IMR-90 (cell line): Measurements from ENCODE around the gene ITGB2. TPM values are rescaled to one million over a fixed set of nuclear protein-coding genes. Genes with fewer than 3 reads are reported as not detected.

Experiments used
- ATAC-seq: fragments of 200-7000 bp; cut with Tn5 transposase; 2 replicates; pipeline ENCODE4 v1.9.1; 2020; ENCODE audit warnings: low read depth, mild to moderate bottlenecking, moderate library complexity
- BruUV-seq: library from RNA; stranded (reverse); fragments of 400-500 nt; replicated peaks from 2 replicates; lab custom pipeline; 2021; lab: Mats Ljungman, UMichigan
- CTCF ChIA-PET: fragments of 300-600 bp; formaldehyde crosslinking; extraction: SDS; loops from one replicate; lab custom pipeline; 2021; ENCODE audit warnings: antibody characterized with exemption; lab: Yijun Ruan, JAX
- POLR2A ChIA-PET: fragments of 300-600 bp; sonication (Branson Sonifier 250); formaldehyde crosslinking; loops from one replicate; lab custom pipeline; 2022; ENCODE audit warnings: antibody characterized with exemption; ENCODE audit not compliant: unreplicated experiment; lab: Charles Lee
- DNase-seq: peaks from one replicate; pipeline ENCODE4 v3.0.0; 2013
- H2AFZ ChIP-seq: replicated peaks from 2 replicates; pipeline ENCODE3; 2013; ENCODE audit warnings: low read length, mild to moderate bottlenecking; ENCODE audit not compliant: poor library complexity
- H2AK5ac ChIP-seq: 2 replicates; pipeline ENCODE4 v1.6.1; 2013; ENCODE audit warnings: low read depth, low read length, inconsistent platforms
- H2AK9ac ChIP-seq: replicated peaks from 2 replicates; pipeline ENCODE3; 2013; ENCODE audit warnings: mild to moderate bottlenecking, low read depth, low read length, moderate library complexity; ENCODE audit not compliant: poor library complexity
- H2BK120ac ChIP-seq: 2 replicates; pipeline ENCODE4 v1.6.1; 2013; ENCODE audit warnings: low read depth, low read length, inconsistent platforms
- H2BK15ac ChIP-seq: 3 replicates; pipeline ENCODE4 v1.6.1; 2013; ENCODE audit warnings: low read depth, low read length, inconsistent platforms
- H2BK20ac ChIP-seq: 2 replicates; pipeline ENCODE4 v1.6.1; 2013; ENCODE audit warnings: low read depth, mild to moderate bottlenecking, inconsistent platforms, low read length, moderate library complexity
- H2BK5ac ChIP-seq: 2 replicates; pipeline ENCODE4 v1.6.1; 2013; ENCODE audit warnings: mild to moderate bottlenecking, low read depth, low read length, inconsistent platforms; ENCODE audit not compliant: poor library complexity, severe bottlenecking
- H3K14ac ChIP-seq: replicated peaks from 2 replicates; pipeline ENCODE4 v1.6.1; 2013; ENCODE audit warnings: low read depth, low read length, inconsistent platforms
- H3K18ac ChIP-seq: 2 replicates; pipeline ENCODE4 v1.6.1; 2013; ENCODE audit warnings: low read depth, low read length, control low read depth
- H3K23ac ChIP-seq: 2 replicates; pipeline ENCODE4 v1.6.1; 2013; ENCODE audit warnings: low read depth, low read length, inconsistent platforms
- H3K27ac ChIP-seq: 2 replicates; pipeline ENCODE4 v1.5.1; 2013; ENCODE audit warnings: mild to moderate bottlenecking, control low read depth, low read length; ENCODE audit not compliant: insufficient read depth
- H3K27me3 ChIP-seq: 2 replicates; pipeline ENCODE4 v1.6.1; 2013; ENCODE audit warnings: low read length; ENCODE audit not compliant: control insufficient read depth, insufficient read depth
- H3K36me3 ChIP-seq: 2 replicates; pipeline ENCODE4 v1.6.1; 2013; ENCODE audit warnings: low read length, mixed read lengths; ENCODE audit not compliant: control insufficient read depth, insufficient read depth
- H3K4ac ChIP-seq: 2 replicates; pipeline ENCODE4 v1.6.1; 2013; ENCODE audit warnings: low read depth, low read length, inconsistent platforms
- H3K4me1 ChIP-seq: 2 replicates; pipeline ENCODE4 v1.6.1; 2013; ENCODE audit warnings: low read length, mixed read lengths; ENCODE audit not compliant: control insufficient read depth, insufficient read depth
- H3K4me2 ChIP-seq: 2 replicates; pipeline ENCODE4 v1.6.1; 2013; ENCODE audit warnings: low read depth, mild to moderate bottlenecking, control low read depth, low read length, moderate library complexity
- H3K4me3 ChIP-seq: 2 replicates; pipeline ENCODE4 v1.5.1; 2013; ENCODE audit warnings: low read depth, mild to moderate bottlenecking, control low read depth, low read length, moderate library complexity; ENCODE audit not compliant: insufficient read depth
- H3K56ac ChIP-seq: 2 replicates; pipeline ENCODE4 v1.6.1; 2013; ENCODE audit warnings: low read length, inconsistent platforms; ENCODE audit not compliant: insufficient read depth; ENCODE audit errors: extremely low read depth
- H3K79me1 ChIP-seq, 2 experiments: 2 replicates each; pipeline ENCODE4 v1.6.1; 2013; ENCODE audit warnings: low read length in 2 of 2, inconsistent platforms in 1 of 2, low read depth in 1 of 2
- H3K9ac ChIP-seq: 2 replicates; pipeline ENCODE4 v1.6.1; 2013; ENCODE audit warnings: low read depth, low read length, control low read depth
- H3K9me1 ChIP-seq: 2 replicates; pipeline ENCODE4 v1.6.1; 2013; ENCODE audit warnings: low read length, inconsistent platforms; ENCODE audit not compliant: insufficient read depth
- H3K9me3 ChIP-seq: 2 replicates; pipeline ENCODE4 v1.6.1; 2013; ENCODE audit warnings: low read length; ENCODE audit not compliant: control insufficient read depth, insufficient read depth
- H4K20me1 ChIP-seq: 2 replicates; pipeline ENCODE4 v1.6.1; 2013; ENCODE audit warnings: low read length, inconsistent platforms; ENCODE audit not compliant: insufficient read depth
- H4K5ac ChIP-seq: 2 replicates; pipeline ENCODE4 v1.6.1; 2013; ENCODE audit warnings: mild to moderate bottlenecking, low read depth, low read length, control low read depth
- H4K8ac ChIP-seq, 2 experiments: 2 replicates each; pipeline ENCODE4 v1.6.1; 2013; ENCODE audit warnings: low read depth in 2 of 2, low read length in 2 of 2, control low read depth in 1 of 2, inconsistent platforms in 1 of 2
- H4K91ac ChIP-seq: 2 replicates; pipeline ENCODE4 v1.6.1; 2013; ENCODE audit warnings: low read depth, low read length, inconsistent platforms; ENCODE audit not compliant: insufficient read depth
- BHLHE40 ChIP-seq: fragments of 150-350 bp; IDR thresholded peaks from 2 replicates; pipeline ENCODE4 v1.6.1; 2016; ENCODE audit warnings: mild to moderate bottlenecking, low read depth, low read length
- CEBPB ChIP-seq: IDR thresholded peaks from 2 replicates; pipeline ENCODE4 v1.6.1; 2012; ENCODE audit warnings: low read depth, low read length, improper control_type of control experiment
- CHD1 ChIP-seq: IDR thresholded peaks from 2 replicates; pipeline ENCODE4 v1.6.1; 2012; ENCODE audit warnings: low read depth, low read length, improper control_type of control experiment
- CTCF ChIP-seq: conservative IDR thresholded peaks from 2 replicates; pipeline ENCODE4 v1.5.1; 2012; ENCODE audit warnings: mild to moderate bottlenecking, low read depth, low read length, improper control_type of control experiment
- ELK1 ChIP-seq: fragments of 150-350 bp; IDR thresholded peaks from 2 replicates; pipeline ENCODE4 v1.6.1; 2016; ENCODE audit warnings: low read depth, mild to moderate bottlenecking, low read length, moderate library complexity, borderline replicate concordance
- FOS ChIP-seq: fragments of 150-350 bp; IDR thresholded peaks from 2 replicates; pipeline ENCODE4 v1.6.1; 2016; ENCODE audit warnings: low read depth, low read length
- MAZ ChIP-seq: IDR thresholded peaks from 2 replicates; pipeline ENCODE4 v1.6.1; 2012; ENCODE audit warnings: low read depth, mild to moderate bottlenecking, low read length, improper control_type of control experiment, moderate library complexity, borderline replicate concordance
- MXI1 ChIP-seq: IDR thresholded peaks from 2 replicates; pipeline ENCODE4 v1.6.1; 2012; ENCODE audit warnings: low read depth, mild to moderate bottlenecking, low read length, moderate library complexity, borderline replicate concordance
- NFE2L2 ChIP-seq: fragments of 150-350 bp; IDR thresholded peaks from 2 replicates; pipeline ENCODE4 v1.6.1; 2016; ENCODE audit warnings: low read depth, mild to moderate bottlenecking, low read length
- RCOR1 ChIP-seq: IDR thresholded peaks from 2 replicates; pipeline ENCODE4 v1.6.1; 2012; ENCODE audit warnings: mild to moderate bottlenecking, low read length, improper control_type of control experiment; ENCODE audit not compliant: insufficient replicate concordance
- RFX5 ChIP-seq: IDR thresholded peaks from 2 replicates; pipeline ENCODE4 v1.8.0; 2012; ENCODE audit warnings: low read depth, mild to moderate bottlenecking, low read length, moderate library complexity
- SMC3 ChIP-seq: fragments of 150-350 bp; IDR thresholded peaks from 2 replicates; pipeline ENCODE4 v1.6.1; 2016; ENCODE audit warnings: low read depth, mild to moderate bottlenecking, antibody characterized with exemption, low read length, moderate library complexity
- WGBS, 2 experiments: methylation state at CpG; one replicate each; pipeline versions ENCODE4 v1.1.5 to v1.1.7; 2013; ENCODE audit warnings: missing lambda C conversion rate in 2 of 2; ENCODE audit not compliant: insufficient read length in 1 of 2; ENCODE audit errors: extremely low coverage in 2 of 2; 5-methylcytosine and 5-hydroxymethylcytosine counted together
- dilution Hi-C: fragments of 300-500 bp; cut with HindIII; formaldehyde crosslinking; loops from one replicate; pipeline ENCODE4 v1.14.3; 2018; ENCODE audit warnings: low sequenced_read_pairs; ENCODE audit not compliant: unreplicated experiment
- in situ Hi-C: fragments of 300-500 bp; cut with MboI; formaldehyde crosslinking; loops from 3 replicates; pipeline ENCODE4 v1.14.3; 2019; ENCODE audit warnings: low sequenced_read_pairs, inconsistent platforms, mixed read lengths
- intact Hi-C: fragments of 100-400 bp; cut with micrococcal nuclease; formaldehyde crosslinking; loops from 2 replicates; pipeline ENCODE4 v1.10.0; 2022
- polyA plus RNA-seq, 3 experiments: library from polyadenylated mRNA; depleted of rRNA; stranded (reverse); fragments of >200 nt; gene quantifications; 2 replicates each; pipeline ENCODE4 v1.2.3, GENCODE V29; 2012; ENCODE audit warnings: low replicate concordance in 1 of 3
- total RNA-seq: library from RNA; depleted of rRNA; stranded (reverse); fragments of >200 nt; gene quantifications from 2 replicates; pipeline ENCODE4 v1.2.3, GENCODE V29; 2012

Gene ITGB2
- total and polyA plus RNA-seq, 2 of the 4 experiments (the other 2 are of a cell fraction), result 0.14 TPM; not detected in 1

GRCh38 chr21:44950351-44950750 lies 29.7 kb upstream of the ITGB2 start (continued):
- TF ChIP-seq BHLHE40 (no peak), FOS (no peak), MXI1 (no peak), RCOR1 (no peak)

DNA sequence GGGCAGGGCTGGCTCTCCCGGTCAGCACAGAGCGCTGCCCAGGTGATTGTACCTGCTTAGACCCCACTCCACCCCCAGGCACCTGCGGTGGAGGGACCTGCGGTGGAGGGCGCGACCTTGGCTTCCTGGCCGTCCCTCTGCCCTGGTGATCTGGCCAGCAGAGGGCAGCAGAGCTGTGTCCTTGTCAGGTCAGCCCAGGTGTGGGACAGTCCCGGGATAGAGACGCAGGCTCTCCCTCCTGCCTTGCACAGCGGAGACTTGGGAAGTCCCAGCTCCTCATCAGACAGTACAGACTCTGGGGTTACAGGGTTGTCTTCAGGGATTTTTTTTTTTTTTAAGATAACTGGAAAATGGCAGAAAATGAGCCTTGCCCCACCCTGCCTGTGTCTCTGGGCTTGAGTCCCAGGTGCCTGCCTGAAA lies 29.1 kb upstream of the ITGB2 start:
- peaks cover 37% of the 10 kb centered on the region for H4K20me1 ChIP-seq
- TF ChIP-seq MAZ (no peak), ELK1 (no peak), MXI1 (no peak), RCOR1 (no peak), RFX5 (no peak), CTCF (peak; percentile 80), CEBPB (no peak), FOS (no peak), NFE2L2 (no peak), SMC3 (peak; percentile 93), CHD1 (no peak), BHLHE40 (no peak)

More for the DNA sequence above, 29.1 kb upstream of the ITGB2 start:
- intact Hi-C loops, result loop anchor here (1.0 to 2.0 kb wide), 2 partner anchors 179 to 188 kb away; no protein-coding TSS in a partner anchor
- no peak overlapping the region; the same call in 1 of the 2 replicates for H2BK20ac ChIP-seq
- no peak overlapping the region for H4K5ac ChIP-seq
- H2BK120ac ChIP-seq, result peak overlapping the region; percentile 33; the same call in 1 of the 2 replicates
- no TSS peak for BruUV-seq
- H3K4me2 ChIP-seq, result no peak overlapping the region
- no peak overlapping the region; the same call in 1 of the 2 replicates for H4K91ac ChIP-seq
- no peak overlapping the region; the same call in 1 of the 2 replicates for H3K56ac ChIP-seq
- peak overlapping the region; percentile 43; the same call in 1 of the 2 replicates for H2AK5ac ChIP-seq
- H3K9me1 ChIP-seq, result 0 out of 2 replicates have a peak, but pooled peaks cover 3% of the 10 kb centered on the region
- in situ Hi-C loops, result loop anchor here (5.0 to 25.0 kb wide), 2 partner anchors 178 to 437 kb away; no protein-coding TSS in a partner anchor
- no peak overlapping the region for H4K8ac ChIP-seq
- dilution Hi-C loops, result no loop called here
- H3K79me1 ChIP-seq, result peaks cover 7 to 68% of the 10 kb centered on the region in 2 experiments
- no peak overlapping the region for H3K18ac ChIP-seq
- no peak overlapping the region for H3K27ac ChIP-seq
- peaks cover 33% of the 10 kb centered on the region for H3K36me3 ChIP-seq
- no peak overlapping the region for H3K14ac ChIP-seq
- ChIA-PET POLR2A (interaction anchor here (0.6 kb wide), 1 partner anchor 338 kb away, joined by 3 read pairs; the partner anchor contains the start of gene POFUT2), CTCF (interaction anchor here (0.6 to 3.2 kb wide), 8 partner anchors 8 to 191 kb away, joined by 3 to 27 read pairs (median 4); no protein-coding TSS in a partner anchor)
- H3K4me1 ChIP-seq, result no peaks in the 10 kb centered on the region
- ATAC-seq, result peak; percentile 86
- no peaks in the 10 kb centered on the region for H3K27me3 ChIP-seq
- H3K4ac ChIP-seq, result 0 out of 2 replicates have a peak overlapping the region, but pooled peaks have one; percentile 3
- no peaks in the 10 kb centered on the region for H3K9me3 ChIP-seq
- 0% methylated on average over 2 of the region's 10 CpGs; no CpG with 5 or more reads in 1 of the 2 experiments for WGBS, 2 experiments
- peak overlapping the region; percentile 77 for H2AFZ ChIP-seq
- H2BK15ac ChIP-seq, result no peak overlapping the region
- no peak overlapping the region for H3K23ac ChIP-seq
- H2AK9ac ChIP-seq, result peak overlapping the region; percentile 45
- H3K4me3 ChIP-seq, result no peak overlapping the region
- no peak overlapping the region; the same call in 1 of the 2 replicates for H3K9ac ChIP-seq
- peak; percentile 76 for DNase-seq
- H2BK5ac ChIP-seq, result no peak overlapping the region
